SK-N-SH (cell line): Measurements from ENCODE around the gene MBD3. TPM values are rescaled to one million over a fixed set of nuclear protein-coding genes. Genes with fewer than 3 reads are reported as not detected.

ENCODE experiments used
- CTCF ChIA-PET: fragments of 300-600, 350-600 bp; formaldehyde crosslinking; extraction: SDS; loops from one replicate; lab custom pipeline; 2021; lab: Yijun Ruan, JAX
- POLR2A ChIA-PET: fragments of 350-600 bp; sonication (Branson Sonifier 250); formaldehyde crosslinking; extraction: SDS; loops from one replicate; lab custom pipeline; 2020; ENCODE audit warnings: antibody characterized with exemption, inconsistent platforms; lab: Yijun Ruan, JAX
- DNase-seq: peaks from one replicate; pipeline ENCODE4 v3.0.0; 2012
- H2AFZ ChIP-seq: fragments of 200-600 bp; sonication (generic); 2 replicates; pipeline ENCODE4 v1.8.1; 2016; ENCODE audit warnings: antibody characterized with exemption, mild to moderate bottlenecking, low read depth
- H3F3A ChIP-seq: fragments of 200-600 bp; sonication (generic); replicated peaks from 2 replicates; pipeline ENCODE3; 2016; ENCODE audit warnings: antibody characterized with exemption, mild to moderate bottlenecking; ENCODE audit not compliant: insufficient read depth
- H3K27ac ChIP-seq, 2 experiments: fragments of 200-500 bp in 1 of 2; fragments of 200-600 bp in 1 of 2; sonication (Bioruptor generic) in 1 of 2; sonication (generic), shearing (Covaris generic) in 1 of 2; 2 replicates each; pipeline versions ENCODE4 v1.5.1 to v1.6.1; 2014 to 2016; ENCODE audit warnings: low read depth in 2 of 2, inconsistent platforms in 1 of 2, low read length in 1 of 2, mild to moderate bottlenecking in 1 of 2, mixed read lengths in 1 of 2
- H3K27me3 ChIP-seq: fragments of 200-600 bp; sonication (generic), shearing (Covaris generic); 2 replicates; pipeline ENCODE4 v1.6.1; 2016; ENCODE audit warnings: mixed run types; ENCODE audit not compliant: insufficient read depth
- H3K36me3 ChIP-seq, 2 experiments: fragments of 200-500 bp in 1 of 2; fragments of 200-600 bp in 1 of 2; sonication (Bioruptor generic) in 1 of 2; sonication (generic) in 1 of 2; replicated peaks in 1 of 2; 2 replicates each; pipeline versions ENCODE3 to v1.5.1; 2014 to 2016; ENCODE audit warnings: low read length in 1 of 2, mild to moderate bottlenecking in 1 of 2; ENCODE audit not compliant: insufficient read depth in 2 of 2, control insufficient read depth in 1 of 2
- H3K4me1 ChIP-seq, 2 experiments: fragments of 200-500 bp in 1 of 2; fragments of 200-600 bp in 1 of 2; sonication (Bioruptor generic) in 1 of 2; sonication (generic), shearing (Covaris generic) in 1 of 2; 2 replicates each; pipeline versions ENCODE4 v1.5.1 to v1.6.1; 2014 to 2016; ENCODE audit warnings: low read depth in 1 of 2, low read length in 1 of 2, mixed run types in 1 of 2; ENCODE audit not compliant: insufficient read depth in 2 of 2, control insufficient read depth in 1 of 2
- H3K4me2 ChIP-seq: fragments of 200-600 bp; sonication (generic), shearing (Covaris generic); 2 replicates; pipeline ENCODE4 v1.6.1; 2017; ENCODE audit warnings: mixed run types
- H3K4me3 ChIP-seq, 2 experiments: fragments of 200-500 bp in 1 of 2; fragments of 200-600 bp in 1 of 2; sonication (Bioruptor generic) in 1 of 2; sonication (generic), shearing (Covaris generic) in 1 of 2; 2 replicates each; pipeline versions ENCODE4 v1.5.1 to v1.8.1; 2014 to 2016; ENCODE audit warnings: low read depth in 2 of 2, inconsistent platforms in 1 of 2, low read length in 1 of 2, mild to moderate bottlenecking in 1 of 2, mixed read lengths in 1 of 2, moderate library complexity in 1 of 2
- H3K79me2 ChIP-seq: fragments of 200-600 bp; sonication (generic); 2 replicates; pipeline ENCODE4 v1.8.1; 2017; ENCODE audit warnings: mild to moderate bottlenecking; ENCODE audit not compliant: insufficient read depth
- H3K9ac ChIP-seq: fragments of 200-600 bp; sonication (generic); 2 replicates; pipeline ENCODE4 v1.6.1; 2017; ENCODE audit warnings: mixed run types
- H3K9me2 ChIP-seq: fragments of 200-600 bp; sonication (generic); 2 replicates; pipeline ENCODE4 v1.6.1; 2017; ENCODE audit warnings: mixed run types
- H3K9me3 ChIP-seq: fragments of 200-600 bp; sonication (generic); 2 replicates; pipeline ENCODE4 v1.6.1; 2017; ENCODE audit warnings: mixed run types, mild to moderate bottlenecking, moderate library complexity
- H4K20me1 ChIP-seq: fragments of 200-600 bp; sonication (generic); 2 replicates; pipeline ENCODE4 v1.6.1; 2017; ENCODE audit warnings: mild to moderate bottlenecking, mixed run types; ENCODE audit not compliant: insufficient read depth
- CTCF ChIP-seq: fragments of 200-600 bp; sonication (generic); IDR thresholded peaks from 2 replicates; pipeline ENCODE4 v1.6.1; 2017; ENCODE audit warnings: antibody characterized with exemption, mild to moderate bottlenecking, moderate library complexity
- FOSL2 ChIP-seq: IDR thresholded peaks from 2 replicates; pipeline ENCODE4 v1.4.0; 2012; ENCODE audit warnings: low read depth, mild to moderate bottlenecking, moderate library complexity, borderline replicate concordance
- FOXJ3 ChIP-seq: sonication (generic); formaldehyde crosslinking; IDR thresholded peaks from 2 replicates; pipeline ENCODE4 v1.5.1; 2020; ENCODE audit warnings: mild to moderate bottlenecking, missing genetic modification reagents
- FOXM1 ChIP-seq: IDR thresholded peaks from 2 replicates; pipeline ENCODE4 v1.4.0; 2012; ENCODE audit warnings: low read depth, mild to moderate bottlenecking
- GABPA ChIP-seq: IDR thresholded peaks from 2 replicates; pipeline ENCODE4 v1.4.0; 2012; ENCODE audit warnings: low read depth, mild to moderate bottlenecking
- GATA2 ChIP-seq: sonication (generic); formaldehyde crosslinking; IDR thresholded peaks from 2 replicates; pipeline ENCODE4 v1.5.0; 2020; ENCODE audit warnings: mild to moderate bottlenecking, missing genetic modification reagents
- IRF3 ChIP-seq: fragments of 150-350 bp; IDR thresholded peaks from 2 replicates; pipeline ENCODE4 v1.6.1; 2016; ENCODE audit warnings: mild to moderate bottlenecking, low read depth, low read length
- MXI1 ChIP-seq: IDR thresholded peaks from 2 replicates; pipeline ENCODE4 v1.6.1; 2012; ENCODE audit warnings: mild to moderate bottlenecking, low read depth, low read length, improper control_type of control experiment
- NFIC ChIP-seq: IDR thresholded peaks from 2 replicates; pipeline ENCODE4 v1.4.0; 2012; ENCODE audit warnings: borderline replicate concordance
- NRF1 ChIP-seq: IDR thresholded peaks from 2 replicates; pipeline ENCODE4 v1.6.1; 2012; ENCODE audit warnings: low read depth, mild to moderate bottlenecking, low read length
- RCOR1 ChIP-seq: fragments of 150-350 bp; IDR thresholded peaks from 2 replicates; pipeline ENCODE4 v1.6.1; 2017; ENCODE audit warnings: antibody characterized with exemption, low read length
- RFX5 ChIP-seq: IDR thresholded peaks from 2 replicates; pipeline ENCODE4 v1.6.1; 2012; ENCODE audit warnings: mild to moderate bottlenecking, improper control_type of control experiment, low read length
- SIN3A ChIP-seq: IDR thresholded peaks from 2 replicates; pipeline ENCODE4 v1.6.1; 2012; ENCODE audit warnings: low read depth, mild to moderate bottlenecking, low read length, moderate library complexity, borderline replicate concordance
- WGBS: methylation state at CpG from one replicate; pipeline ENCODE4 v1.1.6; 2017; ENCODE audit warnings: low lambda C conversion rate; 5-methylcytosine and 5-hydroxymethylcytosine counted together
- polyA plus RNA-seq, 3 experiments: library from polyadenylated mRNA; depleted of rRNA; stranded (reverse); fragments of >200 nt; gene quantifications; 2 replicates each; pipeline ENCODE4 v1.2.3, GENCODE V29; 2012

The MBD3 gene
- polyA plus RNA-seq, 1 of the 3 experiments (the other 2 are of a cell fraction) = 96.5 TPM

GRCh38 chr19:1620502-1620901, 27.8 kb upstream of the MBD3 start:
- ChIA-PET POLR2A (no interaction called here), CTCF (no interaction called here)
- DNase-seq = no peak

GRCh38 chr19:1619703-1620102, 27.0 kb upstream of the MBD3 start:
- no peak overlapping the region for H3K9ac ChIP-seq
- peak; percentile 36 for DNase-seq
- no peak overlapping the region for H3K27ac ChIP-seq
- POLR2A ChIA-PET = no interaction called here
- no peaks in the 10 kb centered on the region for H3K9me2 ChIP-seq
- no peaks in the 10 kb centered on the region for H3K27me3 ChIP-seq
- H2AFZ ChIP-seq = no peak overlapping the region
- H3K4me1 ChIP-seq = no peaks in the 10 kb centered on the region; a peak in 1 of 4 replicates
- H3K9me3 ChIP-seq = no peaks in the 10 kb centered on the region
- H3K36me3 ChIP-seq = peaks cover 3 to 67% of the 10 kb centered on the region in 2 experiments
- no peak overlapping the region for H3K4me3 ChIP-seq
- peaks cover 2% of the 10 kb centered on the region for H3F3A ChIP-seq
- CTCF ChIA-PET = no interaction called here
- H4K20me1 ChIP-seq = peaks cover 10% of the 10 kb centered on the region; the same call in 1 of the 2 replicates
- TF ChIP-seq FOXJ3 (no peak), SIN3A (no peak), NRF1 (no peak), GATA2 (CRISPR knock-in tag) (no peak), IRF3 (no peak), GABPA (no peak), NFIC (no peak), FOSL2 (no peak), CTCF (no peak), RCOR1 (no peak), MXI1 (no peak), RFX5 (no peak)
- TF ChIP-seq, all 33 proteins: peak for 0
- Histone ChIP-seq H3K79me2 (0 out of 2 replicates have a peak, but pooled peaks cover 8% of the 10 kb centered on the region), H3K4me2 (no peak overlapping the region)
- 93% methylated on average over 15 of the region's 18 CpGs for WGBS

More at GRCh38 chr19:1620502-1620901, 27.8 kb upstream of the MBD3 start:
- H4K20me1 ChIP-seq = peaks cover 10% of the 10 kb centered on the region; the same call in 1 of the 2 replicates
- peaks cover 2% of the 10 kb centered on the region for H3F3A ChIP-seq
- H3K36me3 ChIP-seq = peaks cover 3 to 66% of the 10 kb centered on the region in 2 experiments
- H3K79me2 ChIP-seq = 0 out of 2 replicates have a peak, but pooled peaks cover 8% of the 10 kb centered on the region
- H3K9ac ChIP-seq = no peak overlapping the region
- WGBS = 96% methylated on average over 11 of the region's 11 CpGs
- no peaks in the 10 kb centered on the region for H3K27me3 ChIP-seq
- H3K27ac ChIP-seq = no peak overlapping the region
- H3K4me3 ChIP-seq = no peak overlapping the region
- H3K9me3 ChIP-seq = no peaks in the 10 kb centered on the region
- H2AFZ ChIP-seq = no peak overlapping the region
- no peaks in the 10 kb centered on the region; a peak in 1 of 4 replicates for H3K4me1 ChIP-seq
- no peak for TF ChIP-seq FOXM1
- no peaks in the 10 kb centered on the region for H3K9me2 ChIP-seq
- H3K4me2 ChIP-seq = no peak overlapping the region
